ENCODE results near the gene ZBTB7B.
"Not testable (repeated sequence)": the region's sequence is repeated elsewhere in the genome, so short reads cannot be mapped to it uniquely, and the experiment has no call there.

ZBTB7B gene

DNA sequence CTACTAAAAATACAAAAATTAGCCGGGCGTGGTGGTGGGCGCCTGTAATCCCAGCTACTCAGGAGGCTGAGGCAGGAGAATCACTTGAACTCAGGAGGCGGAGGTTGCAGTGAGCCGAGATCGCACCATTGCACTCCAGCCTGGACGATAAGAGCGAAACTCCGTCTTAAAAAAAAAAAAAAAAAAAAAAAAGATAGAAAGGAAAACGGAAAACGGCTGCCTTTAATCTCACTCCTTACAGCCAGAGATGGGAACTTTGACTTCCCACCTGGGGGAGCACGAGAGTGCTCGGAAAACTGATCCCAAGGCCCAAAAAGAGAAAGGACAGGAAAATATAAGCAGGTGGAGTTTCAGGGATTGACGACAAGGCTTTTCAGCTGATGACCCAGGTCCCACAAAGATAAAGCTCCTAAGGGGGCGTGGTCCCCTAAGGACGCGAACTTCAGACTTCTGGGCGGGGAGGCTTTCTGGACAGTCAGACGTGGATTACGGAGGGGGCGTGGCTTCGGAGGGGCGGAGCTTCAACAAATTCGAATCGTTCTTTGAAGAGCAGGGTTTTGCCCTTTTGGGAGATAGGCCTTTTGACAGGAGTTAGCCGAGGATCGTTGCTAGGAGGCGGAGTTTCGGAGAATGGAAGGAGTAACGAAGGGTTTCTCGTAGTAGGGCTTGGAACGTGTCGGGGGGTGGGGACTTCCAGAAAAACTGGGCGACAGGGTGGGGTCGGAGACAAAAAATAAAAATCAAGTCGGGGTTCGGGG is 29.1 kb upstream of the ZBTB7B start:
- no peak overlapping the region for H3K4me3 Mint-ChIP-seq
- peaks cover 33% of the 10 kb centered on the region for H3K4me1 Mint-ChIP-seq
- H3K27me3 Mint-ChIP-seq: no peaks in the 10 kb centered on the region
- H3K9me3 Mint-ChIP-seq: no peaks in the 10 kb centered on the region
- ATAC-seq (ENCODE audit: low read depth): peak; percentile 27
- H3K27ac Mint-ChIP-seq: no peak overlapping the region
- DNase-seq (ENCODE audit: low spot score in 2 of 2): peak; percentile 90 to 91
- peaks cover 10% of the 10 kb centered on the region for H3K36me3 Mint-ChIP-seq

DNA sequence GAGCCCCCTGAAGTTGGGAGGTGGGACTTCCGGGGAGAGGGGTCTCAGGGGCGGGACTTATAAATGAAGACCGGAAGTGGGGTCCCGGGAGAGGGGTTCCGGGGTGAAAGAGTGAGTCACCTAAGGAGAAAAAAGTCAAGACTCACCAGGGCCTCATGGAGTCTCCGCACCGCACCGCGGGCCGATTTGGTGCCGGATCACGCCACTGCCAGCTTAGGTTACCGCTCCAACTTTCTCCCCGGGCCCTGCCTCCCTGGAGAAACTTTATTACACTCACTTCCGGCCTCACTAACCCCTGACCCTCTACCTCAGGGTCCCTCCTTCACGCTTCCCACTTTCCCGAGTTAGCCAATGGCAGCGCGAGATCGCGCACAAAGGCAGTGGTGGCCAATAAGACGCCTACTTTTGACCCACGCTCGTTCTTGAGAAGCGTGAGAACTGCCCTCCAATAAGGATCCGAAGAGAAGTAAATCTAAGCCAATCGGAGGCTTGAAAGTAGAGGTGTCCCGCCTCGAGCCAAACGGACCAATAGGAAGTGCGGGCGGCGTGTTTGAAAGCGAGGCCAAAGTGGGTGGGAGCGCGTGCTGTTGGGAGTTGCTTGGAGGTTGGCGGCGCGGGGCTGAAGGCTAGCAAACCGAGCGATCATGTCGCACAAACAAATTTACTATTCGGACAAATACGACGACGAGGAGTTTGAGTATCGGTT is 28.3 kb upstream of the ZBTB7B start, which contains the start of gene CKS1B:
TSS of gene CKS1B (plus strand) at position 580 of the 706 bp plus-strand sequence. CDS start at position 645, 65 bp downstream.
- peak; percentile 81 for ATAC-seq (ENCODE audit: low read depth)
- DNase-seq (ENCODE audit: low spot score in 2 of 2): peak in 1 of 2 donors; percentile 96
- peaks cover 9% of the 10 kb centered on the region for H3K36me3 Mint-ChIP-seq
- no peaks in the 10 kb centered on the region for H3K27me3 Mint-ChIP-seq
- no peak within 1 kb of the TSS for H3K4me3 Mint-ChIP-seq
- peaks cover 32% of the 10 kb centered on the region for H3K4me1 Mint-ChIP-seq
- H3K27ac Mint-ChIP-seq: no peak within 1 kb of the TSS
- H3K9me3 Mint-ChIP-seq: no peaks in the 10 kb centered on the region

DNA sequence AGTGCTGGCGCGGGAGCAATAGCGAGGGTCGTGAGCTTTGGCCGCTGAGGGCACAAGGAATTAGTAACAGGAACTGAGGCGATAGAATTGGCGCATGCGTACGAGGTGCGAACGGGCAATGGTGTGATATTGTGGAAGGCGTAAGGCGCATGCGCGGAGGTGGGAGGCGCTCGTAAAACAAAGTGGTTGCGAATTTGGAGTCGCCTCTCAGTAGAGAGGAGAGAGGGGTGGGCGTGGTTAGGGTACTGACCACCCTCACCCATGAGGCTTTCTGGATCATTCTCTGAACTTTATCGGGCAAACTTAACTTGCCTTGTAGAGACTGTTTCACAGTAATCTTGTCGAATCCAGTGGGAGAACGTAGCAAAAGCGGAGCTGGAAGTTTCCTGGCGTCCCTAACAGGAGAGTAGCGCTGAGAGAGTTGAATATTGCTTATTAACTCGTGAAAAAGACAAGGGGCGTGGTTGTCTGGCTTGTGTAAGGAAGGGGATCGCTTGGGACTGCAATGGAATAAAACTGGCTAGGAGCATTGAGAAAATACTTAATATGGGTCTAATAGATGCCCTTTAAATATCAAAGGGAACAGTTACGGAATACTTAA is 27.7 kb upstream of the ZBTB7B start:
- Mint-ChIP-seq H3K27me3 (no peaks in the 10 kb centered on the region), H3K27ac (no peak overlapping the region), H3K9me3 (no peaks in the 10 kb centered on the region), H3K36me3 (peaks cover 8% of the 10 kb centered on the region), H3K4me1 (peaks cover 27% of the 10 kb centered on the region), H3K4me3 (no peak overlapping the region)
- DNase-seq (ENCODE audit: low spot score in 2 of 2) (peak; percentile 89 to 94), ATAC-seq (ENCODE audit: low read depth) (peak; percentile 50)

DNA sequence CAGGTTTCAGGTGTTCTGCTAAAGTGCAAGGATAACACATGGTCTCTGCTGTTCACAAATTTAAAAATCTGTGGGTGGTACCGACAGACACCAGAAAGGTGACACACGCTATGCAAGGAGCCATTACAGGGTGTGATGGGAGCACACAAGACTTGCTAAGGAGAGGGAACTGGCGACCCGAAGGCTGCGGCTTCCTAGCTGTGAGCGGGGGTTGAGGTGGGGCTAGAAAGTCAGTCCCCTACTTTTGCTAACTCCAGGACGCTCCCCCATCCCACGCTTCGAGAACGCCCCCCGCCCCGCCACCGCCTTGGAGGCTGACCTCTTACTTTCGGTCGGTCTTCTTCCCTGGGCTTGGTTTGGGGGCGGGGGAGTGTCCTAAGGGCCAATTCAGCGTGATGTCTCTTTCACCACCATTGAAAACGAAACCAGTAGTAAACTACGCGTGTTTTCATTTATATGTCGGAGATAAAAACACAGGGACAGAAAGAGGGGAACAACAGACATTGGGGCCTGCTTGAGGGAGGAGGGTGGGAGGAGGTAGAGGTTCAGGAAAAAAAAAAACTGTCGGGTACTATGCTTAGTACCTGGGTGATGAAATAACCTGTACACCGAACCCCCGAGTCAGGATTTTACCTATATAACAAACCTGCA is 27.1 kb upstream of the ZBTB7B start:
- Mint-ChIP-seq H3K27me3 (no peaks in the 10 kb centered on the region), H3K4me1 (peaks cover 27% of the 10 kb centered on the region), H3K4me3 (no peak overlapping the region), H3K36me3 (peaks cover 8% of the 10 kb centered on the region), H3K9me3 (no peaks in the 10 kb centered on the region), H3K27ac (no peak overlapping the region)
- ATAC-seq (ENCODE audit: low read depth) (no peak), DNase-seq (ENCODE audit: low spot score in 2 of 2) (peak in 1 of 2 donors; percentile 52)

DNA sequence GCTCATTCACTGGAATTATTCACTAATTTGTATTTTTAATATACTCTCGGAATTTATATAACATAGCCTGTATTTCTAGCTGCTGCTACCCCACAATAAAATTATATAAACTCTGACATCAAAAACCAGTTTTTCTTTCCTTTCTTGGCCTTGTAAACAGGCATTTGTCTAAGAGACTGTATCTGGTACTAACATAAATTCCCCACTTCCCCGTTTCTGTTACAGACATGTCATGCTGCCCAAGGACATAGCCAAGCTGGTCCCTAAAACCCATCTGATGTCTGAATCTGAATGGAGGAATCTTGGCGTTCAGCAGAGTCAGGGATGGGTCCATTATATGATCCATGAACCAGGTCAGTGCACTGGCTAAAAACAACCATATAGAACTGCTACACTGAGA is 24.8 kb upstream of the ZBTB7B start:
- not testable (repeated sequence) for H3K27ac Mint-ChIP-seq; ATAC-seq (ENCODE audit: low read depth); H3K9me3 Mint-ChIP-seq; H3K4me3 Mint-ChIP-seq; H3K36me3 Mint-ChIP-seq; H3K27me3 Mint-ChIP-seq; DNase-seq (ENCODE audit: low spot score in 2 of 2)
- H3K4me1 Mint-ChIP-seq: peaks cover 12% of the 10 kb centered on the region

DNA sequence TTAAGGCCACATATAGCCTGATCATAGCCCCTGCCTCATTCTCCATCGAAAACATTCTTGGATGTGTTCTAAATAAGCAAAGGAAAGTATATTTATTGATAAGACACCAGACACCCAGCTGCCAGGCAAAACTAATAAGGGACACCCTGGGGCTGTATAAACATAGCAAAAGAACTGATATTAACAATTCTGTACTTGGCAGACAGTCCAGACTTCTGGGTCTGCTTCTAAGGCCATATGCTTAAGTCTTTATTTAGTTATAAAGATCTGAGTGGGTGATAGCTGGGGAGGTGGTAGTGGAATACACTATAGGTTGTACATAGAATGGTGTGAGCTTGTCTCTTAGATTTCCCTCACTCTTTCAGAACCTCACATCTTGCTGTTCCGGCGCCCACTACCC is 24.2 kb upstream of the ZBTB7B start:
- Mint-ChIP-seq H3K27ac (no peak overlapping the region), H3K4me1 (peaks cover 9% of the 10 kb centered on the region), H3K36me3 (peaks cover 5% of the 10 kb centered on the region), H3K4me3 (no peak overlapping the region), H3K9me3 (no peaks in the 10 kb centered on the region), H3K27me3 (no peaks in the 10 kb centered on the region)
- ATAC-seq (ENCODE audit: low read depth) (no peak), DNase-seq (ENCODE audit: low spot score in 2 of 2) (no peak)

DNA sequence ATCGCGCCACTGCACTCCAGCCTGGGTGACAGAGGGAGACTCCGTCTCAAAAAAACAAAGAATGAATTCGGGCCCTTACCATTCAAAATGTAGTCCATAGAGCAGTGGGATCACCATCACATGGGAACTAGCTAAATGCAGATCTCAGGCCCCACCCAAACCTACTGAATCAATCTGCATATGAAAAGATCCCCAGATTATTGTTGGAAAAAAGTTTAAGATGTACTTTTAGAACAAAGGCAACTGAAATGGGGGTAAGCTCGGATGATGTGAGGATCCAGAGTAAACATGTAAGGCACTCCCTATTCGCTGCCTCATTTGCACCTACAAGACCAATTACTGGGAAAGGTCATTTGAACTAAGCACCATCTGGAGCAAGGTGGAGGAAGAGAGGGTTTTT is 20.3 kb upstream of the ZBTB7B start:
- no peak for ATAC-seq (ENCODE audit: low read depth)
- Mint-ChIP-seq H3K4me1 (peaks cover 11% of the 10 kb centered on the region), H3K9me3 (no peaks in the 10 kb centered on the region), H3K27ac (no peak overlapping the region), H3K36me3 (peaks cover 5% of the 10 kb centered on the region), H3K27me3 (no peaks in the 10 kb centered on the region), H3K4me3 (no peak overlapping the region)
- DNase-seq (ENCODE audit: low spot score in 2 of 2): no peak

DNA sequence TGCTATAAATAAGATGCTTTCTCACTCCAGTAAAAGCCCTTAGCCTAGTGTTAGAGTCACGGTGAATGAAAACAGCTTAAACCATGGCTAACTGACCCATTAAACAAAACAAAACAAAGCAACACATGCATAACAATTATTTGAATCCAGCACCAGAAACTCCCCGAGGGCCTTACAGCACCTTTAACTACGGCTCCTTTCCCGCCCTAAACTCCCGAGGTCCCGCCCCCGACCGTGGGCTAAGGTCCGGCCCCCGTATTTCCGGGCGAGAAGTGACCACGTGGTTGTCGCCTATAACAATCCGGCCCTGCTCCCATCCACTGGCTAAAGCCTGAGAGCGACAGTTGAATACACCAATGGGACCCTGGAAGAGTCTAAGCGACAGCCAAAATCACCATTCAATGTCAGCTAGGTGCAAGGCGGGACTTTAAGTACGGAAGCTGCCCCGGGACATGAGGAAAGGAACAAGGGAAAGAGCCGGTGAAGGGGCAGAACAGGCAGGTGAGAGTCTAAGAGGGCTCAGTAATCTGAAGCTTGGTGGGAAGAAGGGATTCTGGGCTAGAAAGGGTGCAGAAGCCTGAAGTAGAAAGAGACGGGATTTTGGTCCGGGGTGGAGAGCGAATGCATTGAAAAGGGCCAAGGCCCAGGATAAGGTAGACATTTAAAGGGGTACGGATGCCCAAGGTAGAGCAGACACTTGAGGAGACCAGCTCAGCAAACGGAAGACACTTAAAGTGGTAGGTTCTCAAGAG is 19.5 kb upstream of the ZBTB7B start, which contains the start of gene FLAD1:
TSS of gene FLAD1 (plus strand) at position 448 of the 752 bp plus-strand sequence. CDS start 351 bp downstream, outside the sequence.
- Mint-ChIP-seq H3K27ac (peak within 1 kb of the TSS; percentile 87), H3K4me3 (no peak within 1 kb of the TSS), H3K36me3 (peaks cover 3% of the 10 kb centered on the region), H3K27me3 (no peaks in the 10 kb centered on the region), H3K4me1 (peaks cover 6% of the 10 kb centered on the region), H3K9me3 (no peaks in the 10 kb centered on the region)
- ATAC-seq (ENCODE audit: low read depth): peak; percentile 98
- DNase-seq (ENCODE audit: low spot score in 2 of 2): peak; percentile 80 to 93

DNA sequence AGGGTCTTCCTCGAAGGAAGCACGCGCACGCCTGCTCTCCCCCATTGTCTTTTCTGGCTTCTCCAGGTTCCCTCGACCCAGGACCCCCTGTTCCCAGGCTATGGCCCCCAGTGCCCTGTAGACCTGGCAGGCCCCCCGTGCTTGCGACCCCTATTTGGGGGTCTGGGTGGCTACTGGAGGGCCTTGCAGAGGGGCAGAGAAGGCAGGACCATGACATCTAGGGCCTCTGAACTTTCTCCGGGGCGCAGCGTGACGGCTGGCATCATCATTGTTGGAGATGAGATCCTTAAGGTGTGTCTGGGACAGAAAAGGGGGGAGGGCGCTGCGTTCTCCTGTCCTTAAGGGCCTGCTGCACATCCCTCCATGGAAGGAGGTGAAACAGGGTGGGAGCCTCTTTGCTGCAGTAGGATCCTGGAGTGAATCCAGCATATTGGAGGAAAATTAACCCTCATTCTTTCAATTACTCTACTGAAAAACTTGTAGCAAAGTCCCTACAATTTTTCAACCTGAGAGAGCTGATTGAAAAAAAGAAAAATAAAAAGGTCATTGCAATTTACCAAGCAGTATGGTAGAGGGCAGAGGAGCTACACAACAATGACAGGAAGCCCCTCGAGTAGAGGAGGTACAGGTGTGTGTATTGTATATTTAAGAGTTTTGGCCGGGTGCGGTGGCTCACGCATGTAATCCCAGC is 18.7 kb upstream of the ZBTB7B start:
- DNase-seq (ENCODE audit: low spot score in 2 of 2) (no peak), ATAC-seq (ENCODE audit: low read depth) (no peak)
- Mint-ChIP-seq H3K4me3 (no peak overlapping the region), H3K27ac (peak overlapping the region; percentile 87), H3K27me3 (no peaks in the 10 kb centered on the region), H3K4me1 (peaks cover 8% of the 10 kb centered on the region), H3K36me3 (peaks cover 7% of the 10 kb centered on the region), H3K9me3 (no peaks in the 10 kb centered on the region)

DNA sequence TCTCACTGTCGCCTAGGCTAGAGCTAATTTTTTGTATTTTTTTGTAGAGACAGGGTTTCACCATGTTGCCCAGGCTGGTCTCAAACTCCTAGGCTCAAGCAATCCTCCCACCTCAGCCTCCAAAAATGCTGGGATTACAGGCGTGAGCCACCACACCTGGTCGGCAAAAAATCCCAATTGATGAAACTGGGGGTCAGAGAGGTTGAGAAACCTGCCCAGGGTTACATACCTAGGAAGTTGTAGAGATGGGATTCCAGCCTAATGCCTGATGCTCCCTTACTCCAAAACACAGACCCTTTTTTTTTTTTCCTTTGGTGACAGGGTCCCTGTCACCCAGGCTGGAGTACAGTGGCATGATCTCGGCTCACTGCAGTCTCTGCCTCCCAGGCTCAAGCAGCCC is 15.9 kb upstream of the ZBTB7B start:
- not testable (repeated sequence) for DNase-seq (ENCODE audit: low spot score in 2 of 2); H3K9me3 Mint-ChIP-seq; ATAC-seq (ENCODE audit: low read depth); H3K27ac Mint-ChIP-seq; H3K4me3 Mint-ChIP-seq; H3K27me3 Mint-ChIP-seq
- Mint-ChIP-seq H3K36me3 (peaks cover 13% of the 10 kb centered on the region), H3K4me1 (peaks cover 16% of the 10 kb centered on the region)

DNA sequence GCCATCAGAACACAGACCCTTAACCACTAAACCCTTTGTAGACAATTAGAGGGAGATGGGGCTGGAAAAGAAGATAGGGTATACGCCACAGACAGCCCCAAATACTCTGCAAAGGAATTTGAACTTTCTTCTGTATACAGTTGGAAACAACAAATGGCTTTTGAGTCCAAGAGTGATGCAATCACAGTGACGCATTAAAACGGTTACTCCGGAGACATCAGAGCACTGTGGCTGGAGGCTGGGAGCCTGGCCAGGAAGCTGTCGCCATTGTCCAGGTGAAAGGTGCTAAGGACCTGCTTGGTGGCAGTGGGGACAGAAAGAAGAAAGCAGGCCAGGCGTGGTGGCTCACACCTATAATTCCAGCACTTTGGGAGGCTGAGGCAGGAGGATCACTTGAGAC is 15.3 kb upstream of the ZBTB7B start:
- peaks cover 16% of the 10 kb centered on the region for H3K4me1 Mint-ChIP-seq
- H3K4me3 Mint-ChIP-seq: no peak overlapping the region
- no peak for ATAC-seq (ENCODE audit: low read depth)
- DNase-seq (ENCODE audit: low spot score in 2 of 2): no peak
- peaks cover 13% of the 10 kb centered on the region for H3K36me3 Mint-ChIP-seq
- H3K27me3 Mint-ChIP-seq: no peaks in the 10 kb centered on the region
- no peaks in the 10 kb centered on the region for H3K9me3 Mint-ChIP-seq
- no peak overlapping the region for H3K27ac Mint-ChIP-seq

DNA sequence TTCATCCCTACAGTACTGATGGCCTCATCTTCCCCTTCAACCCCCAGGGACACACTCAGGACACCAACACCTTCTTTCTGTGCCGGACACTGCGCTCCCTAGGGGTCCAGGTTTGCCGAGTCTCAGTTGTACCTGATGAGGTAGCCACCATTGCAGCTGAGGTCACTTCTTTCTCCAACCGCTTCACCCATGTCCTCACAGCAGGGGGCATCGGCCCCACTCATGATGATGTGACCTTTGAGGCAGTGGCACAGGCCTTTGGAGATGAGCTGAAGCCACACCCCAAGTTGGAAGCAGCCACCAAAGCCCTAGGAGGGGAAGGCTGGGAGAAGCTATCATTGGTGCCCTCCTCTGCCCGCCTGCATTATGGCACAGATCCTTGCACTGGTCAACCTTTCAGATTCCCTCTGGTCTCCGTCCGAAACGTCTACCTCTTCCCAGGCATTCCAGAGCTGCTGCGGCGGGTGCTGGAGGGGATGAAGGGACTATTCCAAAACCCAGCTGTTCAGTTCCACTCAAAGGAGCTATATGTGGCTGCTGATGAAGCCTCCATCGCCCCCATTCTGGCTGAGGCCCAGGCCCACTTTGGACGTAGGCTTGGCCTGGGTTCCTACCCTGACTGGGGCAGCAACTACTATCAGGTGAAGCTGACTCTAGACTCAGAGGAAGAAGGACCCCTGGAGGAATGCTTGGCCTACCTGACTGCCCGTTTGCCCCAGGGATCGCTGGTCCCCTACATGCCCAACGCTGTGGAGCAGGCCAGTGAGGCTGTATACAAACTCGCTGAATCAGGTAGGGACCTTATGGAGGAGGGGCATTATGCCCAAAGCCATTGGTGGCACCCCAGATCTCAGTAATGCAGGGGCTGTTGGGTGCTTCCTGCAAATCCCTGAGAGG is 14.3 kb upstream of the ZBTB7B start:
- H3K27me3 Mint-ChIP-seq: no peaks in the 10 kb centered on the region
- no peaks in the 10 kb centered on the region for H3K9me3 Mint-ChIP-seq
- H3K4me1 Mint-ChIP-seq: peaks cover 16% of the 10 kb centered on the region
- H3K36me3 Mint-ChIP-seq: peaks cover 13% of the 10 kb centered on the region
- DNase-seq (ENCODE audit: low spot score in 2 of 2) (no peak), ATAC-seq (ENCODE audit: low read depth) (no peak)
- H3K4me3 Mint-ChIP-seq: no peak overlapping the region
- H3K27ac Mint-ChIP-seq: no peak overlapping the region
